ENCODE measurements around the gene EEF1AKMT4.
A peak's percentile ranks its signal among the peaks of the same experiment; 100 is the strongest.
"Not testable (repeated sequence)": the region's sequence is repeated elsewhere in the genome, so short reads cannot be mapped to it uniquely, and the experiment has no call there.

EEF1AKMT4 gene

DNA sequence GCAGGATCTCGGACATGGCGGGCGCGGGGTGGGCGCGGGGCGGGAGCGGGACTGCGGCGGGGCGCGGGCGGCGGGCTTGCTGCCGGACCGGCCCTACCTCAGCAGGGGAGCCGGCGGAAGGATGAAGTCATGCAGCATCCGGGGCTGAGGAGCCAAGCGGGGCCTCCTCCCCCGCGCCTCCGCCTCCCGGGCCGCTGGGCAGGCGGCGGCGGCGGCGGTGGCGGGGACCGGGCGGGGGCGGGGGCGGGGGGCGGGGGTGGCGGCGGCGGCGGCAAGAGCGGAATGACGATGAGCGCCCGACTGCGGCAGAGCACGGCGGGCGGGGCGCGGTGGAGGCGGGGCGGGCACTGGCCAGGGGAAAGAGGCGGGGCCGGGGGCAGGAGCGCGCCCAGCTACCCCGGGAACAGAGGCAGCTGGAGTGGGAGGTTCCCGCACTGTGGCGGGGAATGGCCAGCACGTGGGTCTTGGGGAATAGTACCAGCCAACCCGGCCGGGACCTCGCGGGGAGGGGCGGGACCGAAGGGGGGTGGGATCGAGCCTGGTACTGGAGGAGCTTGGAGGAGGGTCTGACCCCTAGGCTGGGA lies 11.9 kb downstream of the EEF1AKMT4 start, which contains the start of gene CAMK2N2:
Gene CAMK2N2, minus strand, starts transcription at position 284 of the 584 bp plus-strand sequence. Its CDS starts 268 bp downstream, at position 16.
- no peak for DNase-seq

DNA sequence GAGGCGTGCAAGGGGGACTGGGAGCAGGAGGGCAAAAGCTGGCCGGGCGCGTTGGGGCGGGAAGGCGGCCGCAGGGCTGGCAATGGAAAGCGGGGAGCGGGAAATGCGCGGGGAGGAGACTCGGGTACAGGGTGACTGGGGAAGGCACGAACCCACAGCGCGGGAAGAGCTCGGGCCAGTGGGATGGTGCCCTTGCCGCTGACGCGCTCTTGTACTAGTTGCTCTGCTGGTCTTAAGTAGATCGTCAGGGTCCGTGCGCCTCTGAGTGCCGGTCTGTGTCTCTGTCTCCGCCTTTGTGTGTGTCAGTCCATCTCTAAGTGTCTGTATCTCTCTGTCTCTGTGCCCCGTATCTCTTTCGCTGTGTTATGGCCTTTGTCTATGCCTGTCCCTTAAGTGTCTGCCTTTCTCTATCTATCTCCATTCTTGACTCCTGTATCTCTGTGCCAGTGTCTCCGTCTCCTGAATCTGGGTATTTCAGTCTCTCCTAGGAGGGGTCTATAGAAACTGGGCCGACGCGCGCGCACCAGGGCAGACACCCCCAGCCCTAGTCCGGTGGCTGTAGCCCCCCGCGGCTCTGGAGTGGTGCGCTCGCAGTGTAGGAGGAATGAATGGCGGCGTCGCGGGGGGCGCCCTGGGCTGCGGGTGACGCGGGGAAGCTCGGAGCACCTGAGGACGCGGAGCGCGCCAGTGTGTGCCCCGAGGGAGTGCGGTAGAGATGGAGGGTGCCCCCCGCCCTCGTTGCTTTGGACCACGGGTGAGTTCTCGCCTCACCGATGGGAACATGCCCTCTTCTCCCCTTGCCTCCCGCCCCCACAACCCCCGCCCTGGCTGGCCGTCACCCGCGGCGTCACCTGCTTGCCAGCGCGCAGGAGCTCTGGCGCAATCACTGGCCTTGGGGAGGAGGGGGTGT lies 12.6 kb downstream of the EEF1AKMT4 start:
- no peak for DNase-seq

DNA sequence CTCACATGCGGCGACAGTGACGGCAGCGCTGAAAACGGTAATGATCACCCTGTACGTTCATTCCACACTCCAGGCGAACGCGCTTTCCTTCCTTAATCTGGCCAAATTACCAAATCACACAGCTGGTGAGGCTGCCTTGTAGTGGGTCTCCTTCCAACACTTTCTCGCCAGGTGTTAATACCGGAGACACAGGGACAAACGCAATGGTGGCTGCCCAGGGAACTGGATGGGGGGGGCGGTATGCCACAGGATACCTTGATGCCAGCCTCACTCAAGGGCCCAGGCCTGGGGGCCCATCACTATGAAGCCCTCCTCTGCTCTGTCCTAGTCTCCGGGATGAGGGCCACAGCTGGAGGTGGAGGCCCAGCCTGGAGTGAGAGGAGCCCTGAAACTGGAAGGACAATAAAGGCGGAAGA lies 13.3 kb downstream of the EEF1AKMT4 start:
- DNase-seq, result no peak

DNA sequence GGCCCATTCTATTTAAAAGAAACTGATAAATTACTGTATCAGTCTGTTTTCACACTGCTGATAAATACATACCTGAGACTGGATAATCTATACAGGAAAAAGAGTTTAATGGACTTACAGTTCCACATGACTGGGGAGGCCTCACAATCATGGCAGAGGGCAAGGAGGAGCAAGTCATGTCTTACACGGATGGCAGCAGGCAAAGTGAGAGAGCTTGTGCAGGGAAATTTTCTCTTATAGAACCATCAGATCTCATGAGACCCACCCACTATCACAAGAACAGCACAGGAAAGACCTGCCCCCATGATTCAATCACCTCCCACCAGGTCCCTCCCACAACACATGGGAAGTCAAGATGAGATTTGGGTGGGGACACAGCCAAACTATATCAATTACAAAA lies 17.8 kb downstream of the EEF1AKMT4 start:
- not testable (repeated sequence) for DNase-seq

DNA sequence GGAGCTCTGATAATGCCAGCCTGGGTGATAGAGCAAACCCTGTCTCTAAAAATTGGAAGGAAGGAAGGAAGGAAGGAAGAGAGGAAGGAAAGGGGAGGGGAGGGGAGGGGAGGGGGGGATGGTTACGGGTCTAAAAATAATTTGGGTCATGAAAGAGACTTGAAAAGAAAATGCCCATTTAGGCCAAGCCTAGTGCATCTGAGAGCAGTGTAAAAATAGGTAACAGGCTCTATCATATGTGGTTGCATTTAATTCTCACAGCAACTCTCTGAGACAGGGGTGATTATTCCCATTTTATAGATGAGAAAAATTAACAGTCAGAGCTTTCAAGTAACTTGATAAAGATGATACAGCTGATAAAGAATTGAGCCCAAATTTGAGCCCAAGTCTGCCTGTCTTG lies 22.8 kb downstream of the EEF1AKMT4 start:
- DNase-seq, result no peak

DNA sequence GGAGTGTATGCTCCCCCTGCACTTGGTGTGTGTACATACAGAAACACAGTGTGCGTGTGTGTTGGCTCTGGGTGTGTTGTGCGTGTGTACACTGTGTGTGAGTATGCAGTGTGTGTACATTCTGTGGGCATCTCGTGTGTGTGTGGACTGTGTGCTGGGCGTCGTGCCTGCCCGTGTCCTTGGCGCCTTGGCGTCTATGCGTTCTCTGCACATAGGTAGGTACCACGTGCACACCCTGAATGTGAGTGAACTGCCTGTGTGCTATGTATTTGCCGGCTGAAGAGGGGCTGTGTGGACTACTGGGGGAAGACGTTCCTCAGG lies 25.9 kb downstream of the EEF1AKMT4 start:
- no peak for DNase-seq

DNA sequence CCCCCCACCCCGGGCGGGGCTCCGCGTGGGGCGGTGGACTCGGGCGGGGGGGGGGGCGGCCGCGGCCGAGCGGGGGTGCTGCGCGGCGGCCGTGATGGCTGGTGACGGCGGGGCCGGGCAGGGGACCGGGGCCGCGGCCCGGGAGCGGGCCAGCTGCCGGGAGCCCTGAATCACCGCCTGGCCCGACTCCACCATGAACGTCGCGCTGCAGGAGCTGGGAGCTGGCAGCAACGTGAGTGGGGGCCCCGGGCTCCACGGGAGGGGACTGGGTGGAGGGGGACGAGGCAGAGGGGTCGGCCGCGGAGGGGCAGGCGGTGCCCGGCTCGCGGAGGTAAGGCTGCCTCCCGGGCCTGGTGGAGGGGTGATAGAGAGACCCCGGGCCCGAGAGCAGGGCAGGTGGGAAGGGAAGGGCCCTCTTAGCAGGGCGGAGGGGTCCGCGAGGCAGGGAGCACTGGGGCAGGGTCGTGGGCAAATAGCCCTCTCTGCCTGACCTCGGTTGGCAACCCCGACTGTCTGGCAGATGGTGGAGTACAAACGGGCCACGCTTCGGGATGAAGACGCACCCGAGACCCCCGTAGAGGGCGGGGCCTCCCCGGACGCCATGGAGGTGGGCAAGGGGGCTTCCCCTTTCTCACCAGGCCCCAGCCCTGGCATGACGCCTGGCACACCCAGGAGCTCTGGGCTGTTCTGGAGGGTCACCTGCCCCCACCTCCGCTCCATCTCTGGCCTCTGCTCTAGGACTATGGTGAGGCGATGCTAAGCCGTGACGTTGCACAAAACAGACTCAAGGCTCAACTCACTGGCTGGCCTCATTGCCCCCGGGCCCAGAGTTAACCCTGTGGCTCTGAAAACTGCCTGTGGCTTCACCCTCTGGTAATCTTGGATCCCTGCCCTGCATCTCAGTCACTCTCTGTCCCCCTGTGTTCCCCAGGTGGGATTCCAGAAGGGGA lies 26.8 kb downstream of the EEF1AKMT4 start, which contains the start of gene ECE2:
Gene ECE2, plus strand, starts transcription at position 62 of the 950 bp plus-strand sequence. Its CDS starts 132 bp downstream, at position 194.
- no peak for DNase-seq

DNA sequence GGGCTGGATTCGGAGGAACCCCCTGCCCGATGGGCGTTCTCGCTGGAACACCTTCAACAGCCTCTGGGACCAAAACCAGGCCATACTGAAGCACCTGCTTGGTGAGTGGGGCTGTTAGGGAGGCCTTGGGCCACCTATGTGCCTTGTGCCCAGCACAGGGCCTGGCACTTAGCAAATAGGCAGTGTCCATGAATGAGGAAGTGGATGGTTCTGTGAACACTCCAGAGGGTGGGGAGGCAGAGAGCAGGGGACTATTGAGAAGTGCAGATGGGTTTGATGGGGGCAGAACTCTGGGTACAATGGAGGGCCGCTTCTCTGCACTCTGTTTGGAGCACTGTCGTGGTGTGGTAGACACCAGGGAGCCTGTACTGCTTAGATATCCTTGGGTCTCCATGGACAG lies 27.9 kb downstream of the EEF1AKMT4 start:
- DNase-seq, result no peak

DNA sequence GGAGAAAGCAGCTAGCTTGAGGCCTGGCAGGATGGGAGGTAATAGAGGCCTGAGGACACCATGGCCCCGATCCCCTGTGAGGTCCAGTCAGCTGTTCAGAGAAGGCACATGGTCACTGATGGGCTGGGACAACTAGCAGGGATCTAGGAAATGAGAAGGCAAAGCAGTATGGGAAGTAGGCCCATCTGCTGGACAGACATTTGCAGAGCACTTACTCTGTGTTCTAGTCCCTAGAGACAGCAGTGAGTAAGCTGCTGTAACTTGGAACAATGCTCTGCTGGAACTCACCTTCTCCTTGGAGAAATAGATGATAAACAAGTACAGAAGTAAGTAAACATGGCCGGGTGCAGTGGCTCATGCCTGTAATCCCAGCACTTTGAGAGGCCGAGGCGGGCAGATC lies 33.5 kb downstream of the EEF1AKMT4 start:
- DNase-seq, result no peak

DNA sequence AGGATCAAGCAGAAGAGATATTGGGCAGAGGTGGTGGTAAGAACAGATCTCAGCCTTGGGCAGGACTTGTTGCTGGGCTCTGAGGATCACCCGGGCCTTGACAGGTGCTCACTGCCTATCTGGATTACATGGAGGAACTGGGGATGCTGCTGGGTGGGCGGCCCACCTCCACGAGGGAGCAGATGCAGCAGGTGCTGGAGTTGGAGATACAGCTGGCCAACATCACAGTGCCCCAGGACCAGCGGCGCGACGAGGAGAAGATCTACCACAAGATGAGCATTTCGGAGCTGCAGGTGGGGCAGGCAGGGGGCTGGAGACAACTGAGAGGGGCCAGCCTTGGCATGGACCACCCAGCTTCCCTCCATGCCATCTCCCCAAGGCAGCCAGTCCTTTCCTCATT lies 34.2 kb downstream of the EEF1AKMT4 start:
- DNase-seq, result no peak

DNA sequence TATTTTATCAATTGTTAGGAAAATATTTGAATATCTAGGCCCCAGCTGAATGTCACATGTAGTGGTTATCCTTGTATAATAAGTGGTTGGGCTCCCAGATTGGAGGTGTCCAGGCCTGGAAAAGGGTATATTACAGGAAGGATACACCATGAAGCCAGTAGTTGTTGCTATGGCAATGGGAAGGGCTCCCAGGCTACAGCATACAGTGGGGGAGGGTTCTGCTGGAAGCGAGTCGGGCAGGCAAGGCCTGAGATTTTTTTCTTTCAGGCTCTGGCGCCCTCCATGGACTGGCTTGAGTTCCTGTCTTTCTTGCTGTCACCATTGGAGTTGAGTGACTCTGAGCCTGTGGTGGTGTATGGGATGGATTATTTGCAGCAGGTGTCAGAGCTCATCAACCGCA lies 35.2 kb downstream of the EEF1AKMT4 start:
- no peak for DNase-seq

DNA sequence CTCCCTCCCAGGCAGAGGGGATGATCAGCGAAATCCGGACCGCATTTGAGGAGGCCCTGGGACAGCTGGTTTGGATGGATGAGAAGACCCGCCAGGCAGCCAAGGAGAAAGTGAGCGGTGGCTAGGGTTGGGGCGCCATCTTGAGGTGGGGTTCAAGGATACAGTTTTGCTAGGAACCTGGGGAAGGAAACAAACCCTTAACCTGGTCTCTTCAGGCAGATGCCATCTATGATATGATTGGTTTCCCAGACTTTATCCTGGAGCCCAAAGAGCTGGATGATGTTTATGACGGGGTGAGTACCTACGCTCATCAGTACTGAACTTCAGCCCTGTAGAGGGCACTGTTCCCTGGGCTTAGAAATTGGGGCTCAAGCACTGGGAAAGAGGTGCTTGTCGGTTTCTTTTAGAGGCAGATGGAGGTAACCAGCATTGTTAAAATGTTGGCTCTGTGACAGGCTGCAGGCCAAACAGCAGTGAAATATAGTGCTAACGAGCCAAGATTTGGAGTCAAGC lies 40.0 kb downstream of the EEF1AKMT4 start:
- DNase-seq, result peak; percentile 34

DNA sequence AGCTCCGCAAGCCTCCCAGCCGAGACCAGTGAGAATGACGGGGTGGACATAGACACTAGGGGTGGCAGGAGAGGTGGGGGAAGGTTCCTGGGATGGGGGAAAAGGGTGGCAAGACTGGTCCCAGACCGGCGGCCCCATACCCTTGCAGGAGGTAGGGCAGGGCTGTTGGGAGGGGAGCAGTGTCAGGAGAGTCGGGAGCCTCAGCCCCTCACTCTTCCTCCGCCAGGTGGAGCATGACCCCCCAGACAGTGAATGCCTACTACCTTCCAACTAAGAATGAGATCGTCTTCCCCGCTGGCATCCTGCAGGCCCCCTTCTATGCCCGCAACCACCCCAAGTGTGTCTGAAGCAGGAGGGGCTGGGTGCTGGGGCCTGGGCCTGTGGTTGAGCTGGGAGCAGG lies 40.9 kb downstream of the EEF1AKMT4 start:
- DNase-seq, result no peak

DNA sequence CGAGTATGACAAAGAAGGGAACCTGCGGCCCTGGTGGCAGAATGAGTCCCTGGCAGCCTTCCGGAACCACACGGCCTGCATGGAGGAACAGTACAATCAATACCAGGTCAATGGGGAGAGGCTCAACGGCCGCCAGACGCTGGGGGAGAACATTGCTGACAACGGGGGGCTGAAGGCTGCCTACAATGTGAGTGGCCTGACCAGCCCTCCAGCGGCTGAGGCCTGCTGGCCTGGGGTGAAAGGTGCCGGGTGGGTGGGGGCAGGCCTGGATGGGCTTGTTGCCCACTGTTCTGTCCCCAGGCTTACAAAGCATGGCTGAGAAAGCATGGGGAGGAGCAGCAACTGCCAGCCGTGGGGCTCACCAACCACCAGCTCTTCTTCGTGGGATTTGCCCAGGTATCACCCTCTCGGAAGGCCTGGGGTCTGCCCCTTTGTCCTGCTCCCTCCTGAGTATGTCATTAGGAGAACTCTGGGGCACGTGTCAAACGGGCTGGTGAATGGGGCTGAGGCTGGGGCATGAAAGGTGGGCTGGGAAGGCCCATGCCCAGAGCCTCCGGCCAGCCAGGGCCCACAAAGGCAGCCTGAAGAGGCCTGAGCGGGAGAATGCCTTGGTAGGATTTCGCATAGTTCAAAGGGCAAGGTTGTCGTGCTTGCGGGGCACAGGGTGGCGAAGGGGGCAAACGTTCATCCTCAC lies 41.7 kb downstream of the EEF1AKMT4 start:
- no peak for DNase-seq

DNA sequence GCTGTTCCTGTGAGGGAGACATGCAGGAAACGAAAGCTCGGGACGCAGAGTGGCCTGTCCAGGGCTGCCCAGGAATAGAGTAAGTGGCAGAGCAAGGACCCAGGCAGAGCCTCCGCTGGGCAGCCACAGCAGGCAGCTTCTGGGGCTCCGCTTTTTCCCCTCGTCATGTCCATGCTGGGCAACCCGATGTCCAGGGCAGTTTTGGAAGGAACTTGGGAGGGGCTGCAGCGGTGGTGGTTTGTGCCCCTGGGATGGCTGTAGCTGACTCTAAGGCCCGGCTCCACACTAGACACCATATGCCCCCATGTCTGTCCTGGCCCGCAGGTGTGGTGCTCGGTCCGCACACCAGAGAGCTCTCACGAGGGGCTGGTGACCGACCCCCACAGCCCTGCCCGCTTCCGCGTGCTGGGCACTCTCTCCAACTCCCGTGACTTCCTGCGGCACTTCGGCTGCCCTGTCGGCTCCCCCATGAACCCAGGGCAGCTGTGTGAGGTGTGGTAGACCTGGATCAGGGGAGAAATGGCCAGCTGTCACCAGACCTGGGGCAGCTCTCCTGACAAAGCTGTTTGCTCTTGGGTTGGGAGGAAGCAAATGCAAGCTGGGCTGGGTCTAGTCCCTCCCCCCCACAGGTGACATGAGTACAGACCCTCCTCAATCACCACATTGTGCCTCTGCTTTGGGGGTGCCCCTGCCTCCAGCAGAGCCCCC lies 42.4 kb downstream of the EEF1AKMT4 start:
- no peak for DNase-seq

DNA sequence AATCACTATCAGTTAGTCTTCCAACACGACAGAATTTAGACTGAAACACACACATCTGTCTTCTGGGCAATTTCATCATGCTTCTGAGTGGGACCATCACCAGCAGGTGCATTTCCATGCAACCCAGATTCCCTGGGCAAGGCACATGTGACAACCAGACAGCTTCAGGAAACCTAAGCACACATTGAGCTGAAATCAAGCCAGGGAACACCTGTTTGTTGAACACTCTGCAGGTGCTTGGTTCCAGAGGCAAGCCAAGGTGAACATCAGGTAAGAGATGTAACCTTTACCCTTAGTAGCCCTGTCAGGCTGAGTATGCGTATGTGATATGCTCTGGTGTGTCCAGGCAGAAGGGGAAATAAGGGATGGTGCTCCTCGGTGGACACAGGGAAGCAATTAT lies 46.3 kb downstream of the EEF1AKMT4 start:
- no peak for DNase-seq

DNA sequence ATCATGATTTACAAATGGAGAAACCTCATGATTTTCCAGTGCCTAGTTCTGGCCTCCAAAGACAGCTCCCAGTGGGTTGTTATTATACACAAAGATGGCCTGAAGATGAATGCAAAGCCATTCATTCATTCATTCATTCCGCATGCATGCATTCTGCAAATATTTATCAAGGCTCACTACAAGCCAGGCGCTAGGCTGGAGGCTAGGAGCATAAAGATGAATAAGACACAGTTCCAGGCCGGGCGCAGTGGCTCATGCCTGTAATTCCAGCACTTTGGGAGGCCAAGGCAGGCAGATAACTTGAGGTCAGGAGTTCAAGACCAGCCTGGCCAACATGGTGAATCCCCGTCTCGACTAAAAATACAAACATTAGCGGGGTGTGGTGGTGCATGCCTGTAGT lies 47.1 kb downstream of the EEF1AKMT4 start:
- no peak for DNase-seq

DNA sequence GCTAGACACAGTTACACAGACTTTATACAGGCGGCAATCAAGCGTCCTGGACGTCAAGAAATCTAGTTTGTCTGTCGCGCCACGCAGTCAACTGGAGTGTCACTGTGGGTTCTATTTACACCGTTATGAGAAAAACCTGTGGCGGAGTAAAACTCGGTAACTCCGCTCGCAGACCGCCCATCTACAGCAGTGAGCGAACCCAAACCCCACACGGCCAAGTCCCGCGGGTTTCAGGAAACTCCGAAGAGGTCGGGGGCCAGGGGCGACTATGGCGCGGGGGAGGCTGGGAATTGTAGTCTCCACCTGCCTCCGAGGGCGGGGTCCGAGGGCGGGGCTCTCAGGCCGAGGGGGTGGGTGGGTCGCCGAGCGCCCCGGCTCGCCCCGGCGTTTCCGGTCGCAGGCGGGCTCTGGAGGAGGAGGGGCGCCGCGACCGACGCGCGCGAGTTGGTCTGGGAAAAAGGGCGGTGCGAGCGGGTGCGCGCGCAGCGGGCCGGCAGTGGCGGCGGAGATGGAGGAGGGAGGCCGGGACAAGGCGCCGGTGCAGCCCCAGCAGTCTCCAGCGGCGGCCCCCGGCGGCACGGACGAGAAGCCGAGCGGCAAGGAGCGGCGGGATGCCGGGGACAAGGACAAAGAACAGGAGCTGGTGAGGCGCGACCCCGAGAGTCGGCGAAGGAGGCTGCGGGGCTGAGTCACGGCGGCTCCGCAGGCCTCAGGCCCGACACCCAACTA lies 49.5 kb downstream of the EEF1AKMT4 start, which contains the start of gene PSMD2:
Gene PSMD2, plus strand, starts transcription at position 483 of the 729 bp plus-strand sequence. Its CDS starts 26 bp downstream, at position 509.
- peak; percentile 98 for DNase-seq

DNA sequence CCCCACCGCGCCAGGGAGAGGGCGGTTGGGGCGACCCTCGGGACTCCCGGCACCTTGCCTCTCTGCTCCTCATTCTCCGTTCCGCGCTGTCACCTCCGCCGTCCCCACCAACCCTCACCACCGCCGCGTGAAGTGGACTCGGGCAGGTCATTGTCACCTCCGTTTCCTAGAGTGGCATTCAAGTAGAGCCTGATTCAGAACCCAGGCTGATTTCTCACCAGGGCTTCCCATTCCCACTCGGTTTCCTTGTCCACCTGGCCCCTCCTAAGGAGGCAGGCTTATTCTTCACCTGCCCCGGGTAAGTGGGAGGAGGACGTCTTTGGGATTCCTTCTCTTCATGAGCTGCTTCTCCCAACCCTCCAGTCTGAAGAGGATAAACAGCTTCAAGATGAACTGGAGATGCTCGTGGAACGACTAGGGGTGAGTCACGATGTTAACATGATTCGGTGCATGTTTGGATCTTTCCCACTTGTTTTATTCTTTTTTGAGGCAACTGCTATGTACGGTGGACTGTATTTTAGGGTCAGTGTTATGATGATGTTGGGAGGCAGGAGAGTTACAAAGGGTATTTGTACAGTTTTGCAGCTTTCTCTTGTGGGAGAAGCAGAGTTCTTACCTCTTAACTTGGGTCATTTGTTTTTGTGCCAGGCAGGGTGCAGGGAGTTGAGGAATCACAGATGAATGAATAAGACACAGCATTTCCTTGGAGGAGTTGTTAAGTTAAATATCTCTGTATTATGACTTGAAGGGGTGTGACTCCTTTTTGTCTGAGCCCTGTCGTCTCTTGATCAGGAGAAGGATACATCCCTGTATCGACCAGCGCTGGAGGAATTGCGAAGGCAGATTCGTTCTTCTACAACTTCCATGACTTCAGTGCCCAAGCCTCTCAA lies 50.3 kb downstream of the EEF1AKMT4 start:
- DNase-seq, result no peak

DNA sequence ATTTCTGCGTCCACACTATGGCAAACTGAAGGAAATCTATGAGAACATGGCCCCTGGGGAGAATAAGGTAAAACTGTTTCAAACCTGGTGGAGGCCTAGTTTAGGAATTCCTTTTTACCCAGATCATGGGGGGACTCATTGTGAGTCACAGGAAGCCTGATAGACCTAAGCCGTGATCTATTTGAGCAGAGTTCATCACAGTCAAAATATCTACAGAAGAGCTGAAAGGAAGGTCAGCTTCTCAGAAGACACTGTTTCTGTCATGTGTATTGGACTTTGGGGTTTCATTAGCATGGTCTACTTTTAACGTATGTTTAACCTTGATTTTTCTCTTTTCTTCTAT lies 50.9 kb downstream of the EEF1AKMT4 start:
- DNase-seq, result no peak

All from NK-92 treated with Interleukin-12 subunit alpha and Interleukin-12 subunit beta, amount 100 ng/mL, for 24 hours (cell line).